ENCODE data around the gene ELN.
A peak's percentile ranks its signal among the peaks of the same experiment; 100 is the strongest.

ELN gene

DNA sequence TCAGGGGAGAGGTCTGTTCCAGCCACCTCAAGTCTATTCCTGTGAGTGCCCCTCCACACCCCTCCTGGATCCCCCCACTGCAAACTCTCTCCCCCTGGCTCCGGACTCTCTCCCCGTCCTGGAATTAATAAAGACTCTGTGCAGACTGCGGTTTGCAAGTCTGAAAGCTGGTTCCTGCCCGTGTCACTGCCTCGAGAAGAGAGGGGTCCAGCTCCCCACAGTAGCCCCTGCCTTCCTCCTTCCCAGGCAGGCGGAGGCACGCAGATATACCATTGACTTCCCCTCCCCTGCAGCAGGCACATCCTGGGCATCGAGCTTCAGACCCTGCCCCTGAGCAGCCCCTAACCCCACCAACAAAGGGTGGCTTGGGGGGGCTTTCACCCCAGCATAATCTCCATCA is 2.2 kb upstream of the ELN start:
- DNase-seq (ENCODE audit: low spot score): no peak

DNA sequence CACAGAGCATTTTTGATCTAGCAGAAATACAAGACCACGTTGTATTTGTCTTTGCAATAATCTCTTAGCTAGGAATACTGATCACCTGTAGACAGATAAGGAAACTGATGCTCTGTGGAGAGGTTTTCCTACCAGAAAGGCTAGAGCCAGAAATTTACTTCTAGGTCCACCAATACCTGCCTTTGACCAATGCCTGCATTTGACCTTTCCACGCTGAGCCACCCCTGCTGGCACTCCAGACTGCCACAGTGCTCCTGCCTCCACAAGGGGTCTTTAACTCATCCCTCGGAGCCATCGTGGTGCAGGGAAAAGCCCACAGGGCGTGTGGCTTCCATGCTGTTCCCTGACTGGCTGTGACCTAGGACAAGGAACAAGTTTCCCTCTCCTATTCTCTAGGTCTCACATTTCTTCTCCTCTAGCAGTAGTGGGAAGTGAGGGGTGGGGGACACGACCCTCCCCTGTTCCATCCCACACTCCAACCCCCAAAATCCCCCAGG is 1.5 kb upstream of the ELN start:
- no peak for DNase-seq (ENCODE audit: low spot score)

GRCh38 chr7:74026903-74027682 is 880 bp upstream of the ELN start:
- DNase-seq (ENCODE audit: low spot score): peak; percentile 71

- DNase-seq (ENCODE audit: low spot score): no peak
Observed at GRCh38 chr7:74028321-74028838, 407 bp downstream of the ELN start.

DNA sequence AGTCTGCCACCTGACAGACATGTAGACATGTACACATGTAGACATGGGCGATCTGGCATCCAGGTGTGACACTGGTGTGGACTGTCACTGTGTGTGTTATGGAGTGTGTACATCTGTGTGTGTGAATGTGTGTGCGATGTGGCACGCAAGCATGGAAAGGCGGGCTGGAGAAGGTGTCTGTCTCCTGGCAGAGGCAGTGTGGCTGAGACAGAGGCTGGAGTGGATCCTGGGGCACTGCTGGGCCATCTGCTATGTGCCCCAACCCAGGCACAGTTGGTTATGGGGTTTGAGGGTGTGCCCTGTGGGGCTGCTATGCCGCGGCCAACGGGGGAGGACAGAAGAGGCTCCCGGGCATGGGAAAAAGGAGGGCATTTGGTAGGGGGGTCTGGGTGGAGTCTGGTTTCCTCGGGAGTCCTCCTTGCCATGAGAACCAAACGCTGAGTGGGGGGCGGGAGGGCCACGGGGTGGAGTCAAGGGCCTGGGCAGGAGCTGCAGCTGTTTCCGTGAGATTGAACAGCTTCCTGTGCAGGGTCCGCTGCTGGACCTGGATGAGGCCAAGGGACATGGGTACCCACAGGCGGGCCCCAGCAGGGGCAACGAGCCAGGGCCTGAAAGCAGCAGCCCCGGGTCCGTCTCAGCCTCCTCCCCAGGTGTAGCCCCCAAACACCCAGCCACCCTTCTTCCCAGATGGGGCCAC is 1.3 kb downstream of the ELN start:
- no peak for DNase-seq (ENCODE audit: low spot score)

DNA sequence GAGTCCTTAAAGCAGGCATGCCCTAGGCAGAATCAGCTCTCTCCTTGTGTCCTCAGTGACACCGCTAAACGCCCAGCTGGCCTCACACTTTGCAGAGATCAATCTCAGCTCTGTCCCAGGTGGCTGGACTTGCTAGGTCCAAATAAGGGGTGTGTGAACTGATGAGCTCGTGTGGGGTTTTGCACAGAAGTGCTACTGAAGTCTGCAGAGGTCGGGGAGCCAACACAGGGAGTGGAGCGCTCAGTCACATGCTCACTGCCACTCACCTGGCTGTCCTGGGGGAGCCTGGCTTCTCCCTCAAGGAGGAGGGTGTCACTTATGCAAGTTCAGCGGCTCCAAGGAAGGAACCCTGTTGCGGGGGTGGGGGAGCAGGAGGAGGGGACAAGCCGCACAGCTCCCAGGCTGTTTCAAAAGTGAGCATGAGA is 2.0 kb downstream of the ELN start:
- no peak for DNase-seq (ENCODE audit: low spot score)

DNA sequence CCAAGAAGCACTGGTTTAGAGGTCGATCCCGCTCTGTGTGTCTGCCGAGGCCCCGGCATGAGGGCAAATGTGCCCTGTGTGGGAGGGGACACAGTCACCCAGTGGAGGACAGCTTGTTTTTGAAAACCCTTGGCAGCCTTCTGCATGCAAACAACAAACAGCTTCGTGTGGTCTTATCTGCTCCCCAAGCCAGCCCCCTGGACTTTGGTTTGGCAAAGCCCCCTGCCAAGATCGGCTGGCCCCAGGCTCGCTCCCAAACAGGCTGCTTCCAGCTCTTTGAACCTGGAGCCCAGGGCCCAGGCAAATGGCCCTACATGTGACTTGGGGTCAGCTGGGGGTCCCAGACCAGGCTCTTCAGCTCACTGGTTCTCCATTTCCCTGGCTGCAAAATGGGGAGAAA is 2.9 kb downstream of the ELN start:
- no peak for DNase-seq (ENCODE audit: low spot score)

GRCh38 chr7:74031403-74032190 is 3.6 kb downstream of the ELN start:
- DNase-seq (ENCODE audit: low spot score): no peak

DNA sequence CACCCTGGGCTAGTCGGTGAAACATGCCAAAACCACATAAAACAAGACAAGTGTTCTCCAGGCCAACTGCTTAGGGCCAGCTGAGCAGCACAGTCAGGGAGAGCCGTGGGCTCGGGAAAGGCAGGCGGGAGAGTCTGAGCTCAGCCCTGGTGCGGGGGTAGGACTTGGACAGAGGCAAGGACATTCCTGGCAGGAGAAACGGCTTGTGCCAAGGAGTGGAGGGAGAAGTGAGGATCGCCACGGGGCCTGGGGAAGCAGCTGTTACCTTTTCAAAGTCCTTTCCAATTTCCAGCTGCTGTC is 4.2 kb downstream of the ELN start:
- no peak for DNase-seq (ENCODE audit: low spot score)

DNA sequence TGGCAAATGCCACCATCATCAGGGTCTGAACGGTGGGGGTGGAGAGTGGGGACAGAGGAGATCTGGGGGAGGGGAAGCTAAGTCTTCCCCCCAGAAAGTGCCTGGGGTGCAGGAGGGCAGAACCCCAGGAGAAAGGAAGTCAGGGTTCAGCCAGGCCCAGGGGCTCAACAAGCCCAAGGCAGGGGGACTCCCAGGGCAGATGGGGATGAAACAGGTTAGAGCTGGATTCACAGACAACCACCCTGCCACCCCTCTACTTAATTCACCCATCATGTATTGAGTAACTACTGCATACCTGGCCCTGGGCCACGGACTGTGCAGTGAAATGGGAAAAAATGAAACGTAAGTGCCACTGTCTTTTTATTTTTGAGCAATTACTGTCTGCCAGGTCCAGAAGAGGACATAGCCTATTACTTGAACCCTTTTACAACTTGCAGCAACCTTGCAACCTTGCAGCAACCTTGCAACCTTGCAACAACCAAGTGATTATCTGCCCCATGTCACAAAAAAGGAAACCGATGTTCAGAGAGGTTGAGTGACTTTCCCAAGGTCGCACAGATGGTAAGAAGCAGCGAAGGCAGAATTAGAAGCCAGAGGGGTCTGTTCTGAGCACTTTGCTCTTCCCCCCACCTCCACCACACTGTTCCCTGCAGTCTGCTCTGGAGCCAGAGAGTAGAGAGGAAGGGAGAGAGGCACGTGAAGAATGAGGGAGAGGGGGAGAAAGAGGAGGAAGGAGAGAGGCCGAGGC is 4.8 kb downstream of the ELN start:
- no peak for DNase-seq (ENCODE audit: low spot score)

GRCh38 chr7:74033372-74034311 is 5.7 kb downstream of the ELN start:
- no peak for DNase-seq (ENCODE audit: low spot score)

DNA sequence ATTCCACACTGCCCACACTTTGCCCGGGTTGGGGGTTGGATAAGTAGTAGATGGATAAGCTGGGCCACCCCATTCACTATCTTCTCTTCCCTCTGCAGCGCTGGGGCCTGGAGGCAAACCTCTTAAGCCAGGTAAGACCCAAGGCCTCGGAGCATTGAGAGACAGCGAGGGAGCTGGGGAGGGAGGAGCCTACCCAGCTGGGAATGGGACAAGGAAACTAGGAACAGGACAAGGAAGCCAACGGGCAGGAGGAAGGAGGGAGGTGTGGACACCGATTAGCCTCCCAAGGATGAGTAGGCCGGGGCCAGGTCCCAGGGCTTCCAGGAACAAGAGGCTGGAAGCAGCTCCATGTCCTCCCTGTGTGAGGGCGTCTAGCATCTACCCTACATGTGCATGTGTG is 9.6 kb downstream of the ELN start:
- DNase-seq (ENCODE audit: low spot score): no peak

GRCh38 chr7:74038194-74038961 is 10.4 kb downstream of the ELN start:
- DNase-seq (ENCODE audit: low spot score): no peak

GRCh38 chr7:74039337-74039736 is 11.4 kb downstream of the ELN start:
- DNase-seq (ENCODE audit: low spot score): no peak

GRCh38 chr7:74040101-74040790 is 12.3 kb downstream of the ELN start:
- no peak for DNase-seq (ENCODE audit: low spot score)

DNA sequence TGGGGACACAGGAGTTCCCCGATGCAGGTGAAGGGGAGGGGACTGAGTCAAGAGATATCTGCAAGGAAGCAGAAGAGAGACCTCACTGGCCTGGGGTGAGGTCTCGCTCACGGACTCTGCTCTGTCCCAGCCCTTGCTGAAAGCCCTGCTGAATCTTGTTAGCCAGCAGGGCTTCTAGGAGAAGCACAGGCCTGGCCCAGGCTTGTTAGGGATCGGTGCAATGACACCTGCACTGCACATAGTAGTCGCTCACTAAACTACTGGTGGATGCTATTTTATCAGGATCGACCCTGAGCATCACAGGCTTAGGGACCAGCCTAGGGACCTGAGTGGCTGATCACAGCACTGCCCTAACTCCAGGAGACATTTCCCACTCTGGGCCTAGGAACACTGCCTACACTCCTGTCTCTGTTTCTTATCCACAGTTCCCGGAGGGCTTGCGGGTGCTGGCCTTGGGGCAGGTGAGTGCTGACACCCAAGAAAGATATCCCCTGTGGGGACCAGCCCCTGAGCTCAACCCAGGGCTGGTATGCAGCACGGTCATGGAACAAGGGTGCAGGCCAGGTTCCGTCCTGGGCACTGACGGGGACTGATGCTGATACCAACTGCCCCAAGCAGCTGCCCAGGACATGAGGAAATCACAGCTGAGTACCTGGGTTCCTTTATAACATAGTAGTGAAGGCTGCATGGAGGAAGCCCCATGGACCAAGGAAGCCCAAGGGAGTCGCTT is 13.0 kb downstream of the ELN start:
- no peak for DNase-seq (ENCODE audit: low spot score)

GRCh38 chr7:74042746-74043522 is 15.0 kb downstream of the ELN start:
- DNase-seq (ENCODE audit: low spot score): no peak

DNA sequence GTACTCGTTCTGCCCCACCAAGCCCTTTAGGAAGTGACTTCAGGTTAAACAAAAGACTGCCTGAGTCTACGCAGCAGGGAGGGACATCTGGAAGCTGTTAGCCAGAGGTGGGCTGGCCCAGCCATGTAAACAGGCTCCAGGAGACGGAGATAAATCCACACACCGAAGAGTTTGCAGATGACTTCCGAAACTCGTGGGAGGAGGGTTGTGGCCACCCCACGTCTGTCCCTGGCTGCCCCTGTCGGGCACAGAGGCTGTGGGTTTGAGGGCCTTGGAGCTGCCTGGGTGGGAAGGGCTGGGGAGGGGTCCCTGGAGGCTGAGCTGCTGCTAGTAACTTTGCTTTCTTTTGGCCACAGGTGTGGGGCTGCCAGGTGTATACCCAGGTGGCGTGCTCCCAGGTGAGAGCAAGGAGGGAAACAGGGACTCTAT is 15.6 kb downstream of the ELN start:
- DNase-seq (ENCODE audit: low spot score): no peak

All from putamen (tissue), 1 donor.